NCI-H1417 (cell line): ENCODE results near the gene IGFBP6.

Experiments
- DNase-seq, 3 experiments: peaks; one replicate each; lab custom pipeline; 2025; lab: John Stamatoyannopoulos, UW

IGFBP6 gene

DNA sequence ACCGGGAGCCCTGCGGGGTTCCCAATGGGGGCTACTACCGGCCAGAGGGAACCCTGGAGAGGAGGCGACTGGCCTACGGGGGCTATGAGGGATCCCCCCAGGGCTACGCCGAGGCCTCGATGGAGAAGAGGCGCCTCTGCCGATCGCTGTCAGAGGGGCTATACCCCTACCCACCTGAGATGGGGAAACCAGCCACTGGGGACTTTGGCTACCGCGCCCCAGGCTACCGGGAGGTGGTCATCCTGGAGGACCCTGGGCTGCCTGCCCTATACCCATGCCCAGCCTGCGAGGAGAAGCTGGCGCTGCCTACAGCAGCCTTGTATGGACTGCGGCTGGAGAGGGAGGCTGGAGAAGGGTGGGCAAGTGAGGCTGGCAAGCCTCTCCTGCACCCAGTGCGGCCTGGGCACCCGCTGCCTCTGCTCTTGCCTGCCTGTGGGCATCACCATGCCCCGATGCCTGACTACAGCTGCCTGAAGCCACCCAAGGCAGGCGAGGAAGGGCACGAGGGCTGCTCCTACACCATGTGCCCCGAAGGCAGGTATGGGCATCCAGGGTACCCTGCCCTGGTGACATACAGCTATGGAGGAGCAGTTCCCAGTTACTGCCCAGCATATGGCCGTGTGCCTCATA is 37.9 kb upstream of the IGFBP6 start:
- no peak for DNase-seq

- DNase-seq = no peak
Observed at GRCh38 chr12:53060064-53060720, 37.3 kb upstream of the IGFBP6 start.

- peak in 2 of 3 experiments; percentile 72 to 83 for DNase-seq
Observed at GRCh38 chr12:53060721-53061276, 36.7 kb upstream of the IGFBP6 start.

GRCh38 chr12:53061404-53062010 is 36.0 kb upstream of the IGFBP6 start:
- DNase-seq = peak; percentile 77 to 97 (median 86)

- no peak for DNase-seq
Observed at GRCh38 chr12:53062011-53062961, 35.2 kb upstream of the IGFBP6 start.

GRCh38 chr12:53062977-53063707 is 34.3 kb upstream of the IGFBP6 start:
- DNase-seq = no peak

DNA sequence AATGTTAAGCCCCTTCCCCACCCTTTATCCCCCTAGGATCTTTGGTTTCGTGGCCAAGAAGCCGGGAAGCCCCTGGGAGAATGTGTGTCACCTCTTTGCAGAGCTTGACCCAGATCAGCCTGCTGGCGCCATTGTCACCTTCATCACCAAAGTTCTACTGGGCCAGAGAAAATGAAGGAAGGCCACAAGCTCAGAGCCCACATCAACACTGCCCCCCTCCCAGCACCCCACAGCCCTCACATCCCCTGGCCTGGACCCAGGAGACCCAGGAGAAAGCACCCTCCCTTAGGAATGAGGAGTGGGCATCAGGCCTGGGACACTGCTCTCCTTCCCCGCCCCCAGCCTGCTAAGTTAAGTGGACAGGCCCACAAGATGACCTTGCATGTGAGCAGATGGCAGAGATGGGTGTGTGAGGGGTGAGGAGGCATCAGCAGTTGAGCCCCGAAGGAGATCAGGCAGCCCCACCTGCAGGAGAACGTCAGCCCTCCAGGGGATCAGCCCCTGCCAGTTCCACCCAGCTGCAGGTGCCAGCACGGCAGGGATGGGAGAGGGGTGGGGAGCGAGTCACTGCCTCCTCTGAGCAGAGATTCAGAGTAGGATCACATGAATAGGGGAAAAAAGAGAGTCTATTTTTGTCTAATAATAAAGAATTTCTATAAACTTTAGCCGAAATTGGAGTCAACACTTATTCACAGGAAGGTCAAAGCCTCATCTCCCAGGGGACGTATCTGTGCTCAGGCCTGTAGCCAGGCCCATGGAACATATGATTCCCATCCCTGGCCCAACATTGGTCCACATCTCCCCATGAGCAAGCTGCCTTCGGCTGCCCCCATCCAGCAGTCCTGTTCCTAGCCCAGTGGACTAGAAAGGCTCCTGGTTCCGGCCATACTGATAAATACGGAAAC is 33.5 kb upstream of the IGFBP6 start:
- DNase-seq = peak in 1 of 3 experiments; percentile 51

DNA sequence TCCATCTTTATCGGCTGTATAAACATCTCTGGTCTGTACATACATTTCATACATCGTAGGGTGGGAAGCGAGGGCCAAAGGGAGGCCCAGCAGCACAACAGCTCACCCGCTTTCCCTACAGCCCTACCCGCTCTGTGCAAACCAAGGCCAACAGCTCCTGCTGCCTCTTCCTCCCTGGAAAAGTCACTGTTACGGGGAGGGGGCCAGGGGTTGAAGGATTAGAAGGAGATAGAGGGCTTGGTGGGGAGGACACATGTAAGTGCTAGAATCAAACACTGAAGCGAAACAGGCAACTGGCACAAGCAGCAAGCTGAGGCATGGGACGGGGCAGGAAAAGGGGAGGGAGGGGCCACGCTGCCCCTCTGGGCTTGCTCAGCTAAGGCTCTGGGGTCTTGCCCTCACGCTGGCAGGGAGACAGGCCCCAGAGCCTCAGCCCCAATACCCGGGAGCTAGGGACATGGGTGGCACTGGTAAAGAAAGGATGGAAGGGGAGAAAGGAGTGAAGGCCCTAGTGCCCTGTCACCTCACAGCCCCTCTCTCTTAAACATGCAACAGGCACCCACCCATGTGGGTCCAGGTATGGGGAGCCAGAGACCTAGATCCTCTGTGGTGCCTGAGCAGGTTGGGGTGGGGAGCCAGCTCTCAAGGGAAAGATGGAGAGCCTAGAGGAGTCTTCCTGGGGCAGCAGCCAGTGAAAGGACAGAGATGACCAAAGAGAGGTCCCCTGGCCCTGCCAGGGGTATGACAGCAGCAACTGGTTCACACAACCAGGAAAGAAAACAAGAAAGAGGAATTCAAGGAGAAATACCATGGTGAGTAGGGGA is 32.6 kb upstream of the IGFBP6 start:
- no peak for DNase-seq

GRCh38 chr12:53065470-53065869 is 32.0 kb upstream of the IGFBP6 start:
- DNase-seq = no peak

DNA sequence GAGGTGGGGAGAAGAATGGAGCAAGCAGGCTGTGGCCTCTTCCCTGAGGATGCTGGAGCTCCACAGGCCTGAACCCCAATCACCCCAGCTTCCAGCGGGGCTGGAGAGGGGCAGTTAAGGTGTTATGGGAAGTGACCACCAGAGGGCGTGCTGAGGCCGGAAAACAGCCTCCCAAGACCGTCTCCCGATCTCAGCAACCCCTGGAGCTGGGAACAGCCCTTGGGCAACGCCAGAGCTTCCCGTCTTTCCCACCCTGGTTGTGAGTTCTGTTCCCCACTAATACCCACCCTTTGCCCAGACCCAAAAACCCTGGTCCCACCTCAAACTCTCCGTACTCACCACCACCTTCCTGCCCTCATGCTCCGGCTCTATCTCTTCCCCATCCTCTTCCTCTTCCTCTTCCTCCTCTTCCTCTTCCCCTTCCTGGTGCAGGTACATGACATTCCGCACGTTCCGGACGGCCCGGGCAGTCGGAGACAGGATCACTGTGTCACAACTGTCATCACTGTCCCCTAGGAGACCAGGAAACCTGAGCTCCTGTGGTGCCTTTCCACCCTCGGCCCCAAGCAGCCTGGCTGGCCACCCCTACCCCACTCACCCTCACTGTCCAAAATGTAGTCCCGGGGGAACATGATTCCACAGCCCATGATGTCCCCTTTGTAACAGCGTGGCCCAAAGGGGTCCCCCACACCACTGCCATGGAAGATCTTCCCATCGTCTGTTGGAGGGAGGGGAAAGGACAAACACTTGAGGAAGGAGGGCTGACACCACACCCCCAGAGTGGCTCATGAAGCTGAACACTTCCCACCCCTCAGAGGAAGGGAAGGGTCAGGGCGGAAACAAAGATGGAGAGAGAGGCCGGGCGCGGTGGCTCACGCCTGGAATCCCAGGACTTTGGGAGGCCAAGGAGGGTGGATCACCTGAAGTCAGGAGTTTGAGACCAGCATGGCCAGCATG is 31.2 kb upstream of the IGFBP6 start:
- DNase-seq = peak; percentile 58 to 82 (median 74)

GRCh38 chr12:53067074-53067992 is 30.1 kb upstream of the IGFBP6 start:
- no peak for DNase-seq

- no peak for DNase-seq
Observed at GRCh38 chr12:53067993-53068770, 29.3 kb upstream of the IGFBP6 start.

DNA sequence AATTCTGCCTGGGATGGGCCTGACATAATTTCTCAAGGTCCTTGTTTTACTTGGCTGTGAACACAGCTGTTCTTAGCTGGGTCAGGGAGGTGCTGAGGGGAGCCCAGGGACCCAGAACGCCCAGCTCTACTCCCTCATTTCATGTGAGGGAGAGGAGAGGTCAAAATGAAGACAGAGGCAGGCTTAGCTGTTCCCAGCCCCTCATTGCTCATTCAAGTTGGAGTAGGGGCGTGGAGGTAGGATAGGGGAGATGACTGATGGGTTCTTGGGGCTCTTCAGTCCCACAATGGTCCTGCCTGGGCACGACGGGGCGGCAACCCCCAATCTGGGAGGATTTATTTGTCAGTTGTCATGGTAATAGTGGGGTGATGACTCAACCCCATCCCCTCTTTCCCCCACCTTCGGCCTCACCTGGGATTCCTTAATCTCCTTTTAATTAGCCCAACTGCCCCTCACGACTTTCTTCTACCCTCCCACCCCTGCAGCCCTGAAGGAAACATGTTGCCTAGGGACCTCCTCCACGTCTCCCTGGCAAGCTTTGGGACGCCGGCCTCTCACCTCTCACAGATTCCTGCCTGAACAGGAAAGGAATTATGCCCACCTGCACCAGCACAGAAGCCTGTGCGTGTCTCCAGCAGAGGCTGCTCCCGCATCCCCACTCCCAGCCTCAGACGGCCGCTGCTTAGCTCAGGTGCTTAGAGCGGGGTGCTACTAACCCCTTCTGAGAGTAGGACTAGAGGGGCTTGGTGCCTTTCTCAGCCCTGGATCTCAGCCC is 28.5 kb upstream of the IGFBP6 start:
- DNase-seq = no peak

GRCh38 chr12:53069621-53070410 is 27.7 kb upstream of the IGFBP6 start:
- DNase-seq = no peak
